Amygdala (tissue), 56 donors: Measurements from ENCODE around the gene KRTAP5-1.
A peak's percentile ranks its signal among the peaks of the same experiment; 100 is the strongest.

Source experiments
- DNase-seq, 56 donors: peaks; one replicate each; lab custom pipeline; 2025; lab: John Stamatoyannopoulos, UW

KRTAP5-1 gene

DNA sequence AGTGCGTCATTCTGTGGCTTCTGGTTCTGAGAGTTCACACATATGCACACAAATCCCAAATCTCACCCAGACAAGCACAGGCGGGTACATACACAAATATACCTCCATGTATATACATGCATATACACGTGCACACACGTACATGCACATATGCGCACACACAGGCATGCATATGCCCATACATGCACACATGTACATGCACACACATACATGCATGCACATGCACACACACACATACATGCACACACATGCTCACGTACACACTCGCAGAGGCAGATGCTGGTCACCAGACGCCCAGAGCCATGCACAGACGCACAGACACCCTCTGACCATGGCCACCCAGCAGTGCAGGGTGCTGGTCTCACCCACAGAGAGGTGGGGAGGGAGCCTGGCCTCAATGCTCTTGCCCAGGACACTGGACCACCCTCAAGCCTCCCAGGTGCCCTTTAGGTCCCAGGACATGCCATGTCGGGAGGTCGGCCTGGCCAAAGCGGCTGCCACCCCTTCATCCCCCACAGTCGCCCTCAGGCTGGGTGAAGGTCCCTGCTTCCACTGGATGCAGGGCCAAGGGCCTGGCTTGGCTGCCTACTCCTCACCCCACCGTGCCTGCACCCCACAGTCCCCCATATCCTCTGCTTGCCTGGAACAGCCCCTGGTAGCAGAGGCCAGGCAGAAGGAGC, 22.5 kb downstream of the KRTAP5-1 start:
- DNase-seq, result no peak

DNA sequence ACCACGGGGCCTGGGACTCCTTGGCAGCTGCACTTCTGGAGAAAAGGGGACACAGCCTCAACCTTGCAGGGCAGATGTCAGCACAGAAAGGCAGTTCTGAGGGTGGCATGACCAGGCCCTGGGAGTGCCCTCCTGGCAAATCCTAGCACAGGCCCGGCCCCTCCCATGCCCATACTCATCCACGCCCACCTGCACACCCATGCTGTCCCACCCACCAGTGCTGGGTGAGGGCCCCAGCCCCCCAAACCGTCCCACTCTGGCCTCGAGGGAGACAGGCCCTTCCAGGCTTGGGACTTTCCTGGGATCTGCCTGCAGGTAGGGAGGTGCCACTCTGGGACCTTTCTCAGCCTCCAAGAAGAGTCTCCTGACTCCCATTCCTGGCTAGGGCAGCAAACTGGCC, 23.1 kb downstream of the KRTAP5-1 start:
- no peak for DNase-seq

DNA sequence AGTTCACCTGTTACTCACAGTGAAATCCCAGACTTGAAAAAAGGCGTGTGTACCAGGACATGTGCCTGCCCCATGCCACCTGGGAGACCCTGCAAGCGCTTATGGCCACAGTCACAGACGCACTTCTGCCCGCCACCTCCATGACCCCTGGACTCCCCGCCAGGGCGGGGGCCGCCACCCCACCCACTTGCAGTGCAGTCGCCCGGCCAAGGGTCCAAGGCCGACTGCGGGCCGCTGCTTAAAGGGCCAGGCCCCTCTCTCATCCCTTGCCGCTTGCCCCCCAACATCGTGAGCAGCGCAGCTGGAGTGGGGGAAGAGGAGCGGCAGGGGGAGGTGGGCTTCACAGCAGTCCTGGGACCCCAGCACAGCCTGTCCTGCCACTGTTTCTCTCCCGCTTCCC, 23.8 kb downstream of the KRTAP5-1 start:
- no peak for DNase-seq

DNA sequence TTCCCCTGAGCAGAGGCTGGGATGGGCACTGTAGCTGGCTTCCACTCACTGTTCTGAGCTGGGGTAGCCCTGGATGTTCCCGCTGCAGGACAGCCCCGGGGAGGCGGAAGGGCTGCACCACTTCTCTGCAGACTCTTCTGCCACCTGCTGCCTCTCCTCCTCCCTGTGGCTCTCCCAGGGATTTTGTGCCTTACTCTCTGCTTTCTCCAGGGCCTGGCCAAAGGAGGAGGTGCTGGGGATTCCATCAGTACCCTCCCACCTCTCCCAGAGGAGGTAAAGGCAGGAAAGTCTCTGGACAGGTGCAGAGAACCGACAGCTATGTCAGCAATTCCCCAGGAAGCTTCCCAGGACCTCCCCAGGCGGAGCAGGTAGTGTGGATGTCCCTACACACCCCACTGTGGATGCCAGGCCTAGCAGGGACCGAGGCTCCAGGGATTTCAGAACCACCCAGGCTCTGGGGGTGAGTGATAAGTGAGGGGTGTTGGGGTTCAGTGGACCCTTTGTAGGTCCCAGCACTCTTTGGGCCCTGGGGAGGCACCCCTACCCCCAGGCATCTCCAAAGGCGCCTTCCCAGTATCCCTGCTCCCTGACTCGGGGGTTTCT, 24.3 kb downstream of the KRTAP5-1 start:
- no peak for DNase-seq

DNA sequence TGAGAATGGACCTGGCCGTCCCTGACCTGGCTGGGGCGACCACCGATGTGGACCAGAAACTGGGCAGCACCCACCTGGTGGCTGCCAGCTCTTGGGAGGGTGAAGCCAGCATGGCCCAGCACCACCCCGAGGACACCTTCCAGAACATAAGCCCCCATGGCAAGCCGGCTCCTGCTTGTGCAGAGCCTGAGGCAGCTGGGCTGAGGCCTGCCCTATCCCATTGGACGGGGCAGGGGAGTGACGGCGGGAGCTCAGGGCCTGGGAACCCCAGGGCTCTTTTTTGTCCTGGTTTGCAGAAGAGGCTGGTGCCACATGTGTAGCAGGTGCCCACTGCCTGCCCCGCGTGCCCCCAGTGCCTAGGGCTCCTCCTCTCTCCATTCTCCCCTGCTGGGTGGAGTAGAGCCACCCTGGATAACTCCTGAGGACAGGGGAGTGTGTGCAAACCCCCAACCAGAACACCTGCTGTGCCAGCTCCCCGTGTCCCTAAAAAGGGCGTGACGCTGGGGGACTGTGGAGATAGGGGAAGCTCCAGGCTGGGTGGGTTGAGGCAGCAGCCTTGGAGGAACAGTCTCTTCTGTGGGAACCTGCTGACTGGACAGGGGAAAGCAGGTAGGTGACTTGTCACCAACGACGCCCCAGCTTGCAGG, 25.0 kb downstream of the KRTAP5-1 start:
- no peak for DNase-seq

DNA sequence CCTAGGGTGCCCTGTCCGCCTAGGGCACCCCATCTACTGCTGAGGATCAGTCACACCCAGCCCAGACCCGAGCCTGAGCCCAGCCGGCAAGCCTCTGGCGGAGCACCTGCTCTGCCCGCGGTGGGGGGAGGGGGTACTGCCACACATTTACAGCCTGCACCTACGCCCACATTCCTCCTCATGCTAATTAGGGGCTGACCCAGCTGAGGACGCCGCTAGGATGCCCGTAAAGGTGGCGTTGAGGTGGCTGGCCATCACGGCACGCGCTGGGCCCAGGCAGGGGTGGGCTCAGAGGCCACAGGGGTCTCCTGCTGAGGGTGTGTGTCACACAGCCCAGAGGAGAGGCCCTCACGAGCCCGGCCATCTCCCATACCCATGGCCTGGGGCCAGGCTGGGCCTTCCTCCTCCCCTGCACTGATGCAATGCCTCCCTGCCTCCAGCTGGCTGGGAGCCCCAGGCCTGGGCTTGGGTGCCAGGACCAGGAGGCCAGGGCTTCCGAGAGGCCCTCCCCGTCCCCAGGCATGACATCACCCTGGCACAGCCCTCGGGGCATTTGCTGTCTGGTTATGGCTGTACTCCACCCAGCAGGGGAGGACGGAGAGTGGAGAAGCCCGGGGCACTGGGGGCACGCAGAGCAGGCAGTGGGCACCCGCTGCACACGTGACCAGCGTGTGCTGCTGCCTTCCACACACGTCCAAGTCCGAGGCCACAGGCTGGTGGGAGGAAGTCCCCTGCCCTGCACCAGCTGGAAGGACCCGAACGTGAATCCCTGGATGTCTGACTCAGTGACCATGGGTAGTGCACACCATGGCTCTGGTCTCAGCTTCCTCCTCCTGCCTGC, 25.8 kb downstream of the KRTAP5-1 start:
- peak in 53 of 56 donors; percentile 58 to 98 (median 90) for DNase-seq

DNA sequence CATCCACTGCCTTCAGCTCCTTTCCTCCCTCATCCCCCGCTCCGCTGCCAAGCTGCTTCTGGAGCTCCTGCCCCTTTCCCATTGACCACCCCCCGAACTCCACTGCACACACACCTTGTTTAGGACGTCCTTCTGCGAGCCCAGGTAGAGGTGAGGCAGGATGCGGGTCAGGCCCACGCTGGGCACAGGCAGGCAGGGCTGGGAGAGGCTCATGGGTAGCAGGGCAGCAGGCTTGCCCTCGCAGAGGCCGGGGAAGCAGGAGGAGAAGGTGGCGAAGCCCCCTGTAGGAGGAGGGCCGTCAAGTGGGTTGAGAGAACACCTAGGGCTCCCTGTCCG, 26.3 kb downstream of the KRTAP5-1 start:
- DNase-seq, result no peak

DNA sequence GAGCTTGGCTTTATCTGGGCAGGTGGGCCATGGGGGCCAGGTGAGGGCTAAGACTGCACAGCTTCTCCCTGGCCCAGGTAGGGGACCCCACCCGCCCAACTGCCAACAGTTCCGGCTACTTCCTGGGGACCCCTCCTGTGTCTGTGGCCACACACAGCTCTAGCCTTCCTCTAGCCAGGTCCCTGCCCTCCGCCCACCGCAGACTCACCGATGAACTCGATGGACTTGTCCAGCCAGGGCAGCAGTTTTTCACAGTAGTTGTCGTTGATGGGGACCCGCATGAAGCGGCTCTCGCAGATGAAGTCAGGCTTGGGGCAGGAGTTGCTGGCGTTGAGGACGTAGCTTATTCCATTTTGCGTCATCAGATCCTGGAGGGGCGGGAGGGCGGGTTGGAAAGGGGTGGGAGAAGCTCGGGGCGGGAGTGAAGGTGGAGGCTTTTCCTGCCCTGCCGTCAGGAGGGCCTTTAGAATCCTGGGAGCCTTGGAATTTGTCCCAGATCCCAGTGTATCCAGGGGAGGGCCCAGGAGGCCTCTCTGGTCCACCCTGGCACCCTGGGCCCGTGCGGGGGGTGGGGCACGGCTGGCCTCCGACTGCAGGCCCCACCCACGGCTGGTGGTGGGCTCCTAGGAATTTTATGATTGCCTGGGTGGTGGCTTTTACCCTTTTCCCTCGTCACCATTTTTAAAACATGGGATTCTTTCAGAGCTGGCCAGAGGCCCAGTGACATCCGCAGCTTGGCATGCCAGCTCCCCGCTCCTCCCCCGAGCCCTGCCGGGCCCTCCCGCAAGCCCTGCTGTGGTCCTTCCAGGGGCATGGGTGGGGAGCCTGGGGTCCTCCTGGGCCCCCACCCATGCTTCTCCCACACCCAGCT, 26.9 kb downstream of the KRTAP5-1 start:
- peak in 7 of 56 donors; percentile 15 to 49 (median 35) for DNase-seq

DNA sequence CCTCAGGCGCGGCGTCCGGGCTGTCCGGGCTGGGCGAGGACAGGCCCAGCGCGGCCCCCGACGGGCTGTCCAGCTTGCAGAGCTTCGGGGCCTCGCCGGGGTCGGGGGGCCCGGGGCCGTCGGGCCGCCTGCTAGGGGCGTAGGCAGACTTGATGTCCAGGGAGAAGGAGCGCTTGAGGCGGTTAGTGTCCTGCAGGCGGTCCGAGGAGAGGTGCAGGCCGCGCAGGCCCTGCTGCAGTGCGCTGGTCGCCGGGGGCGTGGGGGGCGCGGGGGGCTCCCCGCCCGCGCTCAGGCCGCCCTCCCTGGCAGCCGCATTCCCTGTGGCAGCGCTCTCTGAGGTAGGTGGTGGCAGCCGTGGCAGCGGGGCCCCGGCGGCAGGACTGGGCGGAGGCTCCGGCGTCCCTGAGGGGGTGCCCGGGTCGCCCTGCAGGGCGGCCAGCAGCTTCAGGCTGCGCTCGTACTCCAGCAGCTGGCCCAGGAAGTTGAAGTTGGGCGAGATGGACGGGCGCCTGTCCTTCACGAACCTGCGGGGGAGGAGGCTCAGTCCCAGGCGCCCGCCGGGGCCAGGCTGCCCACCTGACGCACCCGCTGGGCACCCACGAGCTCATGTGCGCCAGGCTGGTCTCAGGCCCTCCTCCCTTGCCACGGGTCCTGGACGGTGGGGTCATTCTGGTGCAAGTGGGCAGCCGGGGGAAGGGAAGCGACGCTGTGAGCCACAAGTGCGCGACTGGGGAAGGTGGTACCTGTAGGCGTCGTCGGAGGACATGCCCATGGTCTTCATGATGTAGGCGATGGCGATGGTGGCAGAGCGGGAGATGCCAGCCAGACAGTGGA, 27.8 kb downstream of the KRTAP5-1 start:
- DNase-seq, result no peak

DNA sequence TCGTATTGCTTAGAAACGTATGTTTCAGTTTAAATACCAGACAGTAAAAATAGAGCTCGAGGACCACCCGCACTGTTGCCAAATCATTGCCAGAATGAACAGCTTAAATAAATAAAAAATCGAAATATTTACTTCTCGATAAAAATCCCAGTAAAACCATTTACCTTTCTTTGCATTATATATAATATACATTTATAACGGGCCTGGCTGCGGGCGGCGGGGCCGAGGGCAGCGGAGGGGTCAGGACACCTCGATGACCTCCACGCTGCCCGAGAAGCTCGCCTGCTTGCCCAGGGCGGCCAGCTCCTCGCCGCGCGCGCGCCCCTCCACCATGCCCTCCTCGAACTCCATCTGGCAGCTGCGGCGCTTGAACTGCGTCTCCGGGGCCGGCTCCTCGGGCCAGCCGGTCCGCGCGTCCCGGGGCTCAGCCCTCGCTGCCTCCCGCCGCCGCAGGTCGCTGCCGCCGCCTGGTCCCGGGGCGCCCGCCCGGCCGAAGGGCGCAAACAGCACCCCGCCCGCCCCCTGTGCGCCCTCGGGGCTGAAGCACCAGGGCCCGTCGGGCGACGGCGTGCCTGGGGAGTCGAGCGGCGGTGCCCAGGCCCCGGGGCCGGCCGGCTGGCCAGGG, 28.7 kb downstream of the KRTAP5-1 start:
- DNase-seq, result no peak

DNA sequence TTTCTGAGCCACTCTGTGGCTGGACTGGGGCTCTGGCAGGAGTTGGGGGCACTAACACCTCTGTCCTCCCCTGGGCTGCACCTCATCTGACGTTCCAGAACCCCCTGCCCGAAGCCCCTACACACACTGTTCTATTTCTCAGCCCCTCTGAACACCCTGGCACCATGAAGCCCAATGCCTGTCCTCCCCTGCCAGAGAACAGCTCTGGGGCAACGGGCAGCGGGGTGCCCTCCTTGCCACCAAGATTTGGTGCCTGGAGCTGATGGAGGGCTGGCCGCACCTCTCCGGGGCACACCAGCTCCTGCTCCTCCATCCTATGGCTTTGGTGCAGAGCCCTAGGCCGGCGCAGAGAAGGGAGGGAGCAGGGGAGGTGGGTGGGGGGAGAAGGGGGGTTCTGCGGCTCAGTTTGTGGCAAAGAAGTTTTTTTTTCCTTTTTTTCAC, 29.4 kb downstream of the KRTAP5-1 start:
- DNase-seq, result no peak

DNA sequence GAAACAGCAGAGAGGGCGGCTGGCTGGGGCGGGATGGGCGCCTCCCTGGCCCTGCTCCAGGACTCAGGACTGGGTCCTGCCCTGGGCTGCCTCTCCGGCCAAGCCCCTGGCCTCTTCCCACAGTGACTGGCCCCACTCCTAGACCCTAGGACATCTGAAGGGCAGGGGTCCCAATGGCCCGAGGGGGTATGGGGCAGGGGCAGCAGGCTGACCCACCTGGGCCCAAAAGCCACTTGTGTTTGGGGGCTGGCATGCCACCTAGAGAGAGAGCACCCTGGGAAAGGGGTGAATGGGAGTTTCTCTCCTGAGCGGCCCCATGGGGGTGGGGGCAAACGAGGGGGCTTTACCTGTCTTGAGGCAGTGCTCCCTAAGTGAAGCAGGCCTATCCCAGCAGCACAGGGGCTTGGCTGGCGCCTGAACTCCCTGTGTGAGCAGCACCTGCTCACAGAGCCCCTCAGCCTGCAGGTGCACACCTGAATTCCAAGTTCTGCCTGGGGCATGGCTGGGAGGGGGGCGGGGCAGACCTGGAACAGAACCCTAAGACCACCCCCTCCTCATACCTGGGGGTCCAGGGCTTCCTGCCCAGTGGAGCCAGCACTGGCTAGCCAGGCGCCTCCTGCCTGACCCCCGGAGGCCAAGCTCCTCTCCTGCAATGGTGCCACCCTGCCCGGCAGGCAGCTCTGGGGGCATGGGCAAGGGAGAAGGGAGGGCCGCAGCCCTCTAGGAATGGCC, 29.9 kb downstream of the KRTAP5-1 start:
- no peak for DNase-seq

DNA sequence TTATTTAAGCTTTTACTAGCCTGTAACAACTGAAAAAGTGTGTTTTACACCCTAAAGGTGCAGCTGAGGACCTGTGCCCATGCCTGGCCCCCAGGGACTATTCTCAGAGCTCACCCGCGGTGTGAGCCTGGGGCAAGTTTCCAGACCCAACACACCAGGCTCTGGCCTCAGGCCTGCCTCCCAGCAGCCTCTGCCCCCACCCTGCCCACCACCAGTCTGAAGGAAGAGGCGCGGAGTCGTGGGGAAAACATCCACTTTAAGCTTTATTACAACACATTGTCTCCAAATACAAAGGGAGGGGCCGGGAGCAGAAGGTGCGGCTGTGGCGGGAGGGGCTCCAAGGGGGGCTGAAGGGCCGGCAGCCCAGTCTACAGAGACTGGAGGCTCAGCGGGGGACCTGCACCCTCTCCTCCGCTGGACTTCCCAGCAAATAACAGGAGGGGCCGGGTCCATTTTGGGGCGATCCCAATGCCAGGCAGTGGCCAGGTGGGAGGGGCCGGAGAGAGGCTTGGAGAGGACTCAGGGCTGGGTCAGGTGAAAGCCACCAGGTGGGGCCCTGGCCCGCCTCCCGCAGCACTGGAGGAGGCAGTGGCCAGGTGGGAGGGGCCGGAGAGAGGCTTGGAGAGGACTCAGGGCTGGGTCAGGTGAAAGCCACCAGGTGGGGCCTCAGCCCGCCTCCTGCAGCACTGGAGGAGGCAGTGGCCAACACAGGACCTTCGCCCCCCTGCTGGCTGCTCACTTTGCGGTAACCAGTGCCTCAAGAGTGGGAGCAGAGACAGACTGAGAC, 31.1 kb downstream of the KRTAP5-1 start:
- no peak for DNase-seq

DNA sequence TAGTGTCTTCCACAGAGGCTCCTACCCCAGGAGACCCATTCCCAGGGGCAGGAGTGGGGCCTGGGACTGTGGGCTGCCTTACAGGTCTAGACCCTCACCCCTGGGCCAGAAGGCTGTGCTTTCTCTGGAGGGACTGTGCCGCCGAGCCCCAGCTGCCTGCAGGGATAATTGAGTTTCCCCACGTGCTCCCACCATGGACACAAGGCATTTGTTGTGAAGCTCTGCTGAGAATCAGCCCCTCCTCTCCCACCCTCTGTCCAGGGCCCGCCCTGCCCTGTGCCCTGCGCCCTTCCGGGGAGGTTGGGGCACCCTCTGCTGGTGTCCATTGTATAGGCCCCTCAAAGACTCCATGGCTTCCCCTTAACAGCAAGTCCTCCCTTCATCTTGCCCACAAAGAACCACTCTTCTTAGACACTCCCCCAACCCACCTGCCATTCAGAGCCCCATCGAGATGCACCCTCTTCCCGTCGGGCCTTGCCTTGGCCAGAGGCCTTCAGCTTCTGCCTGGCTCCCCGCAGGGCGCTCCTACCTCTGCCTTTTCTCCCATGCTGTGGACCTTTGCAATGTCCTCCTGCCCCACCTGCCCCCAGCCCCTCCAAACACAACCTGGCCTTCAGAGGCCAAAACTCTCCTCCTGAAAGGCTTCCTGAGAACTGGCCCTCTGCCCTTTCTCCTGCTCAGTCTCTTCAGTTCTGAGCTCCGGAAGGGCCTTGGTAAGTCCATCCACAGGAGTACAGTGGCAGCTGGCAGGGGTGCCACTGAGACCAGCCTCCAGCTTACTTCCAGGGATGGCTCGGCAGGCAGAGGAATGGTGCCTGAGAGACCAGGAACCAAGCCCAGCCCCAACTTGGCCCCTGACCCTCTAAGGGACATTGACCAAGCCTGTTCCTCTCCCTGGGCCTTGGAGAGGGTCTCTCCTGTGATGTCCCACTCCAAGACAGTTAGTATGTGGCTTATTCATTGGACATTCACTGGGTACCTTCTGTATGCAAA, 35.4 kb downstream of the KRTAP5-1 start:
- peak in 32 of 56 donors; percentile 30 to 75 (median 60) for DNase-seq

DNA sequence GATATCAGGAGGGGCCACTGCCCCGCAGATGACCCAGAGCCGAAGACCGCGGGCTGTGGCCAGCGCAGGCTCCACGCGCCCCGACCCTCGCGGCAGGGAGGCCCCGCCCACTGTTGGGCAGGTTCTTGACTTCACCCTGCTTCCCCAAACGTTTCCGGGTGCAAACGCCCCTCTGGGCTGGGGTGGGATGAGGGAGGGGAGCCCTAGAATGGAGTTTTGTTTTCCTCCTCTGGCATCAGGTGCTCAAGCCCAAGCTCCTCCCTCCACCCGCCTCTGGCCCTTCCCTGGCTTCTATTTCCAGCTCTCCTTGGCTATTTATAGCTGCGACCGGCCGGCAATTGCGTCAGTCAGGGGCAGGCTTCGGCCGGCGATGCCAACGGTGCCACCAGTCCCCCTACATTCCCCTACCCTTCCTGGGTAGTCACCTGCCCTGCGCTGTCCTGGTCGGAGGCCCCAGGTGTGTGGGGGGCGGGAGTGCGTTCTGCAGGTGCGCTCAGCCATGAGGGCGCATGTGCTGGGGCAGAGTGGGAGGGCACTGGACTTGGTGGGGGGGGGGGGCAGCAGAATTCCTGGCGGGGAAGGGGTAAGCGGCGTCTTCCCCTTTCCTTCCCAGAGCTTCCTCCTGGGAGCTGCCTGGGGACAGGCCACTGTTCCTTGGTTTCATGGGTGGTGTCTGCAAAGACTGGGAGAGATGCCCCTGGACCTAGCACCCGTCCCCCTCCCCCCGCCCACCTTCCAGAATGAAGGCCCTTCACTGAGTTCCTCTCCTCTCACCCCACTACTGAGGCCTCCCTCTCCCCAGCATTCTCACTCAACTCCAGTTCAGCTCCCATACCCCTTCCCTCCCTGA, 36.6 kb downstream of the KRTAP5-1 start:
- DNase-seq, result peak in 20 of 56 donors; percentile 17 to 78 (median 52)
